GM18520 (cell line): ENCODE results near the gene PRKG1.

ENCODE experiments used
- ATAC-seq: cut with Tn5 transposase; IDR thresholded peaks from one replicate; pipeline ENCODE4 v1.9.1; 2021; ENCODE audit not compliant: unreplicated experiment

The PRKG1 gene

DNA sequence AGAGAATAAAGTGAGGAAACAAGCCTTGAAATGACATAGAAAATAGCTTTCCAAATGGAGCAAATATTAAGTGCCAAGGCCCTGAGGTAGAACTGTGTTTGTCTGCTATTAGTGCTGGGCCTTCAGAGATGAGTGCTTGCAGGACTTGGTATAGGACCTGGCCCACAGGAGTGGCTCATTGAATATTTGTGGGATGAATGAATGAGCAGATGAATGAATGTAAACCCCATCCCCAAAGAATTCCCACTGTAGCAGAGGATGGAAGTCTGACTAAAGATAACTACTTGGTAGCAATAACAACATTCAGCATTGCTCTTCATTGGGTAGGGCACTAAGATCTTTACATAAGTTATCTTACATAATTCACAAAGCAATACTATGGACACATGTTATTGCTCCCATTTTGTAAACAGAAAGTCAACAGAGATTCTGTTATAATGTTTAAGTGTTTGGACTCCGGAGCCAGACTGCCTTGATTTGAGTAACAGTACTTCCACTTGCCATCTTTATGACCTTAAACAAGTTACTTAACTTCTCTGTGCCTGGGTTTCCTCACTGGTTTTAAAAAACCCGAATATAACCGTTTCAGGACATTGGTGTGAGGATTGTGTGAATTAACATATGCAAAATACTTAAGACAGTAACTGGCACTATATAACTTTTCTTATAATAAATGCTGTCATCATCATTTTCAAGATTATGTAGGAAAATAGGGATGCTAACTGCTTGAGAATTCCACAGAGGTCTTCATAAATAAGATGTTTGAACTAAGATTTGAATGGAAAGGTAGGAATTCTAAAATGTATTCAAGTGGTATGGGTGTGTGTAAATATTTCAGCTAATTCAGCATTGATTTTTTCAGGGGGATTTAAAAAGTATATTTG lies 141.9 kb downstream of the PRKG1 start:
- no peak for ATAC-seq

GRCh38 chr10:51217505-51217904 lies 143.2 kb downstream of the PRKG1 start:
- ATAC-seq, result no peak

GRCh38 chr10:51224671-51225161 lies 150.4 kb downstream of the PRKG1 start:
- no peak for ATAC-seq

DNA sequence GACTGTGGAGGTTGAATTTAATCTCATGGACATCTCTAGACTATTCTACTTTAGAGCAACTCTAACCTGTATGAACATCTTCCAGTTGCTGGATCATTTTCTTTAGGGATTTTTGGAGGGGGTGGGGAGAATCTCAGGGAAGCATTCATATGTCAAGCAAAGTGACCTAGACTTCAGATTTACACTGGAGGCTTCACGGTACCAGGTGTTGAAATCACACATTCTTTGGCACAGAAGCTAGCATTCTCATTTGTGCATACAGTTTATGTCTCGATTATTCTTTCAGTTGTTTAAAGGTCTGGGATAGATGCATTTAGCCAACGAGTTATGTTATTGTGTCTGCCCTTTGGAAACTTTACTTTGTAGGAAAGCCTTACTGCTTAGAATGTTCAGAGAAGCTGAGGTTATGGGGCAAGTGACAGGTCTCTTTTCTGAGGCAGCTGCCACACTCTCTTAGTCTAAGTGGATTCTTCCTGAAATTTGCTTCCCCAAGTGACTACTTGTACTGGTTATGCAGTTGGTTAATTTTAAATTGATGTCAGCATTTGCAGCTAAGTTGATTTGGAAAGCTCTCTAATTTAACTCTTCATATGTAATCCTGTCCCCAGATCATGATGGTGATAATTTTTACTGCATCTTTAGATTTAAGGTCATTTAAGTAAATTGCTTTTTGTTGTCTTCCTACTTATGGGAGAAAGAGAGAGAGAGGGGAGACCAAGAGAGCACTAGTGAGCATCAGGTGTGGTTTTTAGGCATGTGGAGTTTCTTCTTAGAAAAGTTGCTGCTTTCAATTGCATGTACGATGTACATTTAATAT lies 153.8 kb downstream of the PRKG1 start:
- no peak for ATAC-seq

DNA sequence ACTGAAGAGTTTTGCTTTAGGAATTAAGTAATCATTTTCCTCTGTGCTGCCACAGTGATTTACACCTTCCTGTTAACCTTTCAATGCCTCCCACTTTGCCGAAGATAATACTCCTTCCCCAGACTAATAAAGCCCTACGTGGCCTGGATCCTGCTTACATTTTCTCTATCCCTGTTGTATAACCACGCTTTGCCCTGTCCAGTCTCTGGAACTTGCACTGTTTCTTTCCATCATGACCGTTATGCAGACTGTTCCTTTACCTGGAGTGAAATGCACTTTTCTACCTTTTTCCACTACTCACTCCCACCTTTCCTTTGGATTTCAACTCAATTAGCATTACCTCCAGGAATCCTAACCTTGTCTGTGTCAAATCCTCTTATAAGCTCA lies 154.4 kb downstream of the PRKG1 start:
- no peak for ATAC-seq

DNA sequence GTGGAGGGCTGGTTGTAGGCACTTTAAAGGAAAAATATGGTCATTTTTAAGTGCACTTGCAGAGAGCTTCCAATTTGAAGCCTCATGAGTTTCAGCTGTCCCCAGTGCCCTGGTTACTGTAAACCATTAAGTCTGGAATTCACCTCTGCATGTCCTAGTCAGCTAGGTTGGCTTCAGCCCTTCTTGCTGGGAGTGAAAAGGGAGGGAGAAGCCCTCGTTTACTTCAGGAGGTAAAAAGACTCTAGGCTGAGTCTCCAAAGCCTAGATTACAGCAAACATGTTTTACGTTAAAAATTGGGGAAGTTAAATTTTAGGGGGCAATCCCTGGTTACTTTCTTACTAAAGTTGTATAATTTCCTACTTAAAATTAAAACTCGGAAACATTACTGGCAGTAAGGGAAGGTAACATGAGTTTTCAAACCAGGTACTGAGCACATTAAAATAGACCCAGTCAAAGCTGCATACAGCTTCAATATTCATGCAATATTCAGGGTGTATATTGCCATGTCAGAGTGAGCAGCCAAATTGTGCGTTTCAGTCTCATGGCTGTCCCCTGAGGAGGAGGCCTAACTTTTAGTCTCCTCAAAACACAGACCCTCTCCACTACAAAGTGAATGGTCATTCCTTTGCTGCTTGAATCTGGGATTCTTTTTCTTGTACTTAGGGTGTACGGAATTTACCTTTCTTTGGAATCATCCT lies 156.7 kb downstream of the PRKG1 start:
- no peak for ATAC-seq

- no peak for ATAC-seq
Measured at GRCh38 chr10:51231754-51232153, 157.5 kb downstream of the PRKG1 start.

- ATAC-seq, result no peak
Measured at GRCh38 chr10:51233337-51234100, 159.2 kb downstream of the PRKG1 start.

- ATAC-seq, result no peak
Measured at GRCh38 chr10:51235865-51236264, 161.6 kb downstream of the PRKG1 start.

GRCh38 chr10:51239006-51239405 lies 164.7 kb downstream of the PRKG1 start:
- ATAC-seq, result no peak

DNA sequence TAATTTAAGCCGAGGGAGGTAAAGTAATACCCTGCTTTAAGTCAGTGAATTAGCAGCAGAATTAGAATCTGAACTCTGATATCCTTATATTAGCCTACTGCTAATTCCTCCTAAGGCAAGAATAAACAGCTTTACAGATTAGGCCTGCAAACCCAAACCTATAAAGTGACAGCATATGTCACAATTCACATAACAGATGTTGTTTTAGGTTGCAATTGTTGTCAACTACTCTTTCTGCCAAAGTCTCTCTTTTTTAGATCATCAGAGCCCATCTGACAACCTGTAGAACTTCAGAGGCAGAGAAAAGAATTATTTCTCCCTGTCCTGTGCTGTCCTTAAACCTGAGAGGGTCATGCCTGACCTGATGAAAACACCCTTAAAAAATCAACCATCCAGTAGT lies 167.2 kb downstream of the PRKG1 start:
- ATAC-seq, result no peak

DNA sequence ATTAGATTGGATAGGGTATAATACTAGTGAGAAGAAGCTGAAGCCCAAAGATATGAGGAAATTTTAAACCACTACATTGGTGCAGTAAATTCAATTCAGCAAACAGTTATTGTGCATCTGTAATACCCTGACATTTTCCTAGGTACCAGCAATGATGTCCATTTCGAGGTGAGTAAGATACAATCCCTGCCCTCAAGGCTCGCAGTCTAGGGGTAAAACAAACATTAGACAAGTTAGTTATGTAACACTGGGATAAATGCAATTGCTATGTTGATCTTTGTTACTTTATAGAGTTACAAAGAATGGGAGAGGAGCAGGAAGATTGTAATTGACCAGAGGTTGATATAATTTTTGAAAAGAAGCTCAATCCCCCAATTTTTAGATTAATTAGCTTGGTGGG lies 168.1 kb downstream of the PRKG1 start:
- ATAC-seq, result no peak

DNA sequence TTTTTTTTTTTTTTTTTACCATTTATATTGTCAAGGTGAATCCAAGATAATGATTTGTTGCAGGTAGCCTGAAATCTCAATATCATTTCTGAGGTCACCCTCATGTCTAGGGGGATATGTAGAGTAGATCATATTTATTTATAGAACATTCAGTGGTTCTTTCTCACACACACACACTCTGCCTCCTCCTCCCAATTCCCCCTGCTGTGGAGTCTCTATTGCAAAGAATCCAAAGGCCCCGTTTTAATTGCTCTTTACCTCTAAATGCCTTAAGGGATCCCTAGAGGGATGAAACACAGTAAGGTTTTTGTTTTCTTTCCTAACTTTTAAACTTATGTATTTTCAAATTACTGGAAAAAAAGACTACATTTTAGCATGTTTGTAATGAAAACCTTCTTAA lies 170.0 kb downstream of the PRKG1 start:
- ATAC-seq, result no peak

GRCh38 chr10:51244748-51245490 lies 170.6 kb downstream of the PRKG1 start:
- ATAC-seq, result no peak

DNA sequence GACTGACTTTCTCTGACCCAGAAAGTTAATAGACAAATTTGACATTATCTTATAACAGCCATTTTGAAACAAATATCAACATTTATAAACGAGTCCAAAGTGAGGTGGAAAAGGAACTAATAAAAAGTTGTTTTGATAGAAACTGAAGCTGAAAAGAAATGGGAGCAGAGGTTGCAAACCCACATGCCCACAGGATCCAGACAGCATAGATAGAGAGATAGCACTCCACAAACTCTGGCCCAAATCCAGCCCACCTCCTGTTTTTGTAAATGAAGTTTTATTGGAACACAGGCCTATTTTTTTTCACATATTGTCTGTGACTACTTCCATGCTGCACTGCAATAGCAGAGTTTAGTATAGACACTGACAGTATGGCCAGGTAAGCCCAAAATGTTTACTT lies 171.9 kb downstream of the PRKG1 start:
- no peak for ATAC-seq

GRCh38 chr10:51250278-51250920 lies 176.1 kb downstream of the PRKG1 start:
- ATAC-seq, result no peak

GRCh38 chr10:51251110-51251509 lies 176.8 kb downstream of the PRKG1 start:
- no peak for ATAC-seq

- no peak for ATAC-seq
Measured at GRCh38 chr10:51255381-51255780, 181.1 kb downstream of the PRKG1 start.

GRCh38 chr10:51257511-51258248 lies 183.4 kb downstream of the PRKG1 start:
- ATAC-seq, result no peak
